Heart right ventricle (tissue), 16 donors: ENCODE data around the gene FHIT. TPM values are rescaled to one million over a fixed set of nuclear protein-coding genes. Genes with fewer than 3 reads are reported as not detected.

ENCODE experiments used
- ATAC-seq, 8 donors: fragments of 200-7000 bp; cut with Tn5 transposase; one replicate each; pipeline ENCODE4 v1.9.1; 2020; ENCODE audit warnings: mild to moderate bottlenecking in 8 of 8, moderate library complexity in 8 of 8, moderate number of reproducible peaks in 1 of 8
- DNase-seq, 2 donors: peaks; one replicate each; pipeline ENCODE4 v3.0.0-alpha.2; 2020
- H3K27ac ChIP-seq, 10 donors: fragments of 200-600 bp; sonication (generic) in 2 of 10; one replicate each; pipeline versions ENCODE4 v1.5.0 to v1.8.0; 2020 to 2022; ENCODE audit warnings: mild to moderate bottlenecking in 3 of 10
- H3K27me3 ChIP-seq, 7 donors: fragments of 200-600 bp; one replicate each; pipeline ENCODE4 v1.8.0; 2021 to 2022; ENCODE audit warnings: mild to moderate bottlenecking in 2 of 7
- H3K36me3 ChIP-seq, 9 donors: fragments of 200-600 bp; sonication (generic) in 1 of 9; one replicate each; pipeline versions ENCODE4 v1.5.0 to v1.8.0; 2020 to 2022; ENCODE audit warnings: mild to moderate bottlenecking in 2 of 9
- H3K4me1 ChIP-seq, 9 donors: fragments of 200-600 bp; sonication (generic) in 1 of 9; one replicate each; pipeline versions ENCODE4 v1.5.0 to v1.8.0; 2020 to 2022; ENCODE audit warnings: mild to moderate bottlenecking in 4 of 9
- H3K4me3 ChIP-seq, 10 donors: fragments of 200-600 bp; sonication (generic) in 2 of 10; one replicate each; pipeline versions ENCODE4 v1.5.0 to v1.8.0; 2020 to 2022; ENCODE audit warnings: mild to moderate bottlenecking in 7 of 10, moderate library complexity in 2 of 10
- H3K9me3 ChIP-seq, 11 donors: fragments of 200-600 bp in 10 of 11; sonication (generic) in 2 of 11; one replicate each; pipeline versions ENCODE4 v1.5.0 to v1.8.0; 2013 to 2022; ENCODE audit warnings: mild to moderate bottlenecking in 2 of 11, control low read depth in 1 of 11, moderate library complexity in 1 of 11
- CTCF ChIP-seq, 9 donors: fragments of 200-600 bp; sonication (generic) in 2 of 9; IDR thresholded peaks; one replicate each; pipeline versions ENCODE4 v1.5.0 to v1.8.0; 2021 to 2022; ENCODE audit warnings: antibody characterized with exemption in 9 of 9, mild to moderate bottlenecking in 5 of 9, moderate library complexity in 1 of 9
- WGBS, 2 donors: extraction: QIAGEN DNeasy Blood & Tissue Kit; methylation state at CpG; one replicate each; pipeline ENCODE4 v1.1.7; 2013; ENCODE audit warnings: inconsistent platforms in 1 of 2; 5-methylcytosine and 5-hydroxymethylcytosine counted together
- intact Hi-C, 10 donors: fragments of 100-400 bp; cut with DNase I; formaldehyde crosslinking; loops; one replicate each; pipeline versions ENCODE4 v1.11.1 to v1.14.2; 2022
- polyA plus RNA-seq, 2 donors: library from polyadenylated mRNA; stranded (reverse); fragments of 200-250 nt; gene quantifications; one replicate each; pipeline ENCODE4 v1.2.3, GENCODE V29; 2013
- total RNA-seq, 10 donors: library from RNA; stranded (reverse); fragmentation: NEBNext Ultra II Directional in 3 of 10; extraction: Animal tissue kit (Norgen Biotek cat#: 25700) in 3 of 10; gene quantifications; one replicate each; pipeline versions ENCODE4 v1.2.1 to v1.2.4, GENCODE V29; 2021 to 2023
- donor health status: Arrhythmogenic right ventricular cardiomyopathy.
- donor health status: ischemic (EF 13 %, LVEDD 7.1; RV severe dilation, severe dysfunction).
- donor health status: healthy with polysubstance abuse.
- donor health status: DM: no; HTN: yes; CAD: no.
- donor health status: DM: no; HTN: no; CAD: no.
- donor health status: ischemic (EF 25% LVEDD 6.9; RV normal size, moderate dysfunction).
- donor health status: ischemic (EF 25% LVEDD 5.7; RV mildly dilated, moderate dysfunction).
- donor health status: healthy.
- donor health status: DM: yes; HTN: yes; CAD: no.
- donor health status: Ischemic cardiomyopathy.
- donor health status: ischemic (EF 35%, LVEDD 5.7; RV mildly dilated, moderate dysfunction).
- donor health status: nonischemic (EF 11% LVEDD 7.7; RV severe dilation, severe dysfunction).
- donor health status: DM: yes; HTN: yes; CAD: no.
- donor health status: PGD.
- donor health status: ischemic (EF 29% LVEDD 5.4; RV normal size, mild dysfunction).
- donor health status: nonischemic (EF 23%, LVEDD 6.1; RV moderate dilation, normal function).

FHIT gene
- total and polyA plus RNA-seq, 12 donors: 4.7 to 25.5 (median 18.3) TPM

- intact Hi-C loops: loop anchor here in 1 of 10 donors (10.0 kb wide), 1 partner anchor 212 kb away; no protein-coding TSS in a partner anchor
- Histone ChIP-seq H3K27me3 (no peaks in the 10 kb centered on the region), H3K4me1 (peaks cover 0 to 37% (median 21%) of the 10 kb centered on the region in 9 donors), H3K9me3 (no peaks in the 10 kb centered on the region), H3K27ac (no peak overlapping the region), H3K4me3 (no peak overlapping the region), H3K36me3 (no peaks in the 10 kb centered on the region)
- 90 to 96% methylated on average over 1 of the region's 1 CpG for whole genome bisulfite sequencing, 2 donors
- no peak for DNase-seq
- no peak for ATAC-seq
- TF ChIP-seq CTCF (IDR thresholded peaks at IDR 0.05): no peak
These were observed 1434.9 kb downstream of the FHIT start for GRCh38 chr3:59816312-59816711.

- peak in 3 of 8 donors; percentile 44 to 62 (median 55) for ATAC-seq
- intact Hi-C loops: loop anchor here in 1 of 10 donors (10.0 kb wide), 1 partner anchor 208 kb away; no protein-coding TSS in a partner anchor
- H3K27ac ChIP-seq: no peak overlapping the region
These were observed 1438.1 kb downstream of the FHIT start for GRCh38 chr3:59813148-59813538.

GRCh38 chr3:59812237-59813147, 1438.8 kb downstream of the FHIT start:
- peaks cover 3 to 24% (median 9%) of the 10 kb centered on the region in 9 donors for H3K4me1 ChIP-seq
- no peaks in the 10 kb centered on the region for H3K27me3 ChIP-seq
- no peak overlapping the region for H3K4me3 ChIP-seq
- intact Hi-C loops: loop anchor here in 1 of 10 donors (10.0 kb wide), 1 partner anchor 208 kb away; no protein-coding TSS in a partner anchor
- ATAC-seq (no peak), DNase-seq (no peak)
- no peaks in the 10 kb centered on the region for H3K9me3 ChIP-seq
- WGBS, 2 donors: 70 to 73% methylated on average over 11 of the region's 11 CpGs
- H3K27ac ChIP-seq: no peak overlapping the region
- TF ChIP-seq CTCF (IDR thresholded peaks at IDR 0.05): no peak
- no peaks in the 10 kb centered on the region for H3K36me3 ChIP-seq

More at GRCh38 chr3:59813148-59813538, 1438.1 kb downstream of the FHIT start:
- no peaks in the 10 kb centered on the region for H3K27me3 ChIP-seq
- DNase-seq: no peak
- H3K9me3 ChIP-seq: no peaks in the 10 kb centered on the region
- 32 to 49% methylated on average over 7 of the region's 7 CpGs for WGBS, 2 donors
- H3K4me3 ChIP-seq: no peak overlapping the region
- H3K36me3 ChIP-seq: no peaks in the 10 kb centered on the region
- peaks cover 4 to 30% (median 16%) of the 10 kb centered on the region in 9 donors for H3K4me1 ChIP-seq
- TF ChIP-seq CTCF (IDR thresholded peaks at IDR 0.05): no peak

- no peak overlapping the region for H3K27ac ChIP-seq
- no peak for ATAC-seq
- intact Hi-C loops: loop anchor here in 1 of 10 donors (10.0 kb wide), 1 partner anchor 206 kb away; no protein-coding TSS in a partner anchor
- 44 to 48% methylated on average over 2 of the region's 2 CpGs for WGBS, 2 donors
- no peak overlapping the region for H3K4me3 ChIP-seq
- peaks cover 0 to 17% (median 7%) of the 10 kb centered on the region in 9 donors for H3K4me1 ChIP-seq
- H3K9me3 ChIP-seq: no peaks in the 10 kb centered on the region
- no peak for TF ChIP-seq CTCF (IDR thresholded peaks at IDR 0.05)
- DNase-seq: no peak
- no peaks in the 10 kb centered on the region for H3K27me3 ChIP-seq
- H3K36me3 ChIP-seq: no peaks in the 10 kb centered on the region
These were observed 1440.1 kb downstream of the FHIT start for GRCh38 chr3:59811160-59811559.
